BLaER1 treated with 17β-estradiol and CSF1 and Interleukin-3, amounts not matched to agents 10 nM and 100 nM (cell line): ENCODE measurements around the gene BAHCC1.

Experiments
- H3K27ac ChIP-seq, 11 experiments: shearing (Covaris generic); formaldehyde crosslinking; 2 replicates each; pipeline ENCODE4 v1.8.1; 2022
- H3K27me3 ChIP-seq, 11 experiments: shearing (Covaris generic); formaldehyde crosslinking; 2 replicates each; pipeline ENCODE4 v1.8.1; 2022
- H3K36me3 ChIP-seq, 11 experiments: shearing (Covaris generic); formaldehyde crosslinking; 2 replicates each; pipeline ENCODE4 v1.8.1; 2022
- H3K4me1 ChIP-seq, 10 experiments: shearing (Covaris generic); formaldehyde crosslinking; 2 replicates each; pipeline ENCODE4 v1.8.1; 2022
- H3K4me2 ChIP-seq, 11 experiments: shearing (Covaris generic); formaldehyde crosslinking; 2 replicates each; pipeline ENCODE4 v1.8.1; 2022
- H3K4me3 ChIP-seq, 10 experiments: shearing (Covaris generic); formaldehyde crosslinking; 2 replicates each; pipeline ENCODE4 v1.8.1; 2022
- H3K9ac ChIP-seq, 11 experiments: shearing (Covaris generic); formaldehyde crosslinking; 2 replicates each; pipeline ENCODE4 v1.8.1; 2022
- H3K9me3 ChIP-seq, 11 experiments: shearing (Covaris generic); formaldehyde crosslinking; replicated peaks in 1 of 11; 2 replicates each; pipeline ENCODE4 v1.8.1; 2022
- H4K20me1 ChIP-seq, 11 experiments: shearing (Covaris generic); formaldehyde crosslinking; 2 replicates each; pipeline ENCODE4 v1.8.1; 2022
- Cebpa-rat ChIP-seq, 11 experiments: shearing (Covaris generic); IDR thresholded peaks; 2 replicates each; pipeline ENCODE4 v1.8.1; 2022

BAHCC1 gene

DNA sequence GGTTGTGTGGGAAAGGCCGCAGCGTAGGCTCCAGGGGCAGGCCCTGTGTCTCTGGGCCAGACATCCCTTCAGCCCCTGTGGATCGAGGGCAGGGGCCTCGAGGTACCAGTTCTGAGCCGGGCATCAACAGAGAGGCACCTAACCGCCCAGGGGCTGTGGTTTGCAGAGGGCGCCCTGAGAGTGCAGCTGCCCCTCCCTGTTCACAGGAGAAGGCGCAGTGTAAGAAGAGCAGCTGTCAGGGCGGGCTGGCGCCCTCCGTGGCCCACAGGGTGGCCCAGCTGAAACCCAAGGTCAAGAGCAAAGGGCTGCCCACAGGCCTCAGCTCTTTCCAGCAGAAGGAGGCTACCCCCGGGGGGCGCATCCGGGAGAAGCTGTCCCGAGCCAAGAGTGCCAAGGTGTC is 60.8 kb downstream of the BAHCC1 start:
- peaks cover 0 to 48% (median 5%) of the 10 kb centered on the region in 11 experiments; a peak in 10 of 22 replicates for H4K20me1 ChIP-seq
- peak overlapping the region; percentile 3 to 80 (median 62); a peak in 19 of 22 replicates for H3K9ac ChIP-seq
- no peak for TF ChIP-seq Cebpa-rat (IDR thresholded peaks at IDR 0.05)
- H3K4me3 ChIP-seq: peak overlapping the region in 7 of 10 experiments; percentile 28 to 63 (median 46); a peak in 13 of 20 replicates
- H3K27me3 ChIP-seq: peaks cover 0 to 53% (median 0%) of the 10 kb centered on the region in 11 experiments; a peak in 6 of 22 replicates
- no peaks in the 10 kb centered on the region for H3K9me3 ChIP-seq
- H3K36me3 ChIP-seq: peaks cover 0 to 41% (median 9%) of the 10 kb centered on the region in 11 experiments; a peak in 13 of 22 replicates
- peak overlapping the region in 10 of 11 experiments; percentile 24 to 81 (median 68); a peak in 18 of 22 replicates for H3K27ac ChIP-seq
- H3K4me1 ChIP-seq: peaks cover 70 to 95% (median 92%) of the 10 kb centered on the region in 10 experiments
- H3K4me2 ChIP-seq: peak overlapping the region; percentile 74 to 100 (median 98)

DNA sequence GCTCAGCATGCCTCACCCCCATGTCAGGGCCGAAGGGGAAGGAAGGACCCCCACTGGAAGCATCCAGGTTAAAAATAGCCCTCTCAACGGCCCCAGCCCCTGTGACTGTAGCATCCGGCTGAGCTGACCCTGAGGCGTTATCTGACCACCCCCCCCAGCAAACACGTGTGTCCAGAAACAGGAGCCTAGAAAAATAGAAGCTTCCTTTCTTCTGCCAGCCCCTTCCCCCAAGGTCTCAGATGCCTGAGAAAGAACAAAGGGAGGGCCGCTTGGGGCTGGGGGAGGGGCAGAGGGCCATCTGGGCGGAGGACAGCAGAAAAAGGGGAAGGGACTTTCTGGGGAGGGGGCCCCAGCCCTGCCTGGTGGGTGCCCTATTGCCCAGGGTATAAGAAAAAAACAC is 61.5 kb downstream of the BAHCC1 start:
- peak overlapping the region; percentile 74 to 100 (median 98) for H3K4me2 ChIP-seq
- H3K4me3 ChIP-seq: peak overlapping the region in 6 of 10 experiments; percentile 2 to 63 (median 48); a peak in 9 of 20 replicates
- H3K4me1 ChIP-seq: peaks cover 63 to 88% (median 85%) of the 10 kb centered on the region in 10 experiments
- peaks cover 0 to 44% (median 16%) of the 10 kb centered on the region in 11 experiments; a peak in 15 of 22 replicates for H3K36me3 ChIP-seq
- no peaks in the 10 kb centered on the region for H3K9me3 ChIP-seq
- peak overlapping the region in 8 of 11 experiments; percentile 60 to 81 (median 68); a peak in 17 of 22 replicates for H3K27ac ChIP-seq
- peaks cover 0 to 46% (median 0%) of the 10 kb centered on the region in 11 experiments; a peak in 6 of 22 replicates for H3K27me3 ChIP-seq
- H3K9ac ChIP-seq: peak overlapping the region; percentile 3 to 80 (median 62); a peak in 19 of 22 replicates
- no peak for TF ChIP-seq Cebpa-rat (IDR thresholded peaks at IDR 0.05)
- H4K20me1 ChIP-seq: peaks cover 0 to 52% (median 0%) of the 10 kb centered on the region in 11 experiments; a peak in 9 of 22 replicates

DNA sequence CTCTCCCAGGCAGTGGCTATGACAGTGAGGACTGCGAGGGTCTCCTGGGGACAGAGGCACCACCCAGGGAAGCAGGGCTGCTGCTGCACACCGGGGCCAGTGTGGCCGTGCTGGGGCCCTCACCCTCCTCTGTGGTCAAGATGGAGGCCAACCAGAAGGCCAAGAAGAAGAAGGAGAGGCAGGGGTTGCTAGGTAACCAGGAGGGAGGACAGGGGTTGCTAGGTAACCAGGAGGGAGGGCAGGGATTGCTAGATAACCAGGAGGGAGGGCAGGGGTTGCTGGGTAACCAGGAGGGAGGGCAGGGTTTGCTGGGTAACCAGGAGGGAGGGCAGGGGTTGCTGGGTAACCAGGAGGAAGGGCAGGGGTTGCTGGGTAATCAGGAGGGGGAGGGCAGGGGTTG is 62.1 kb downstream of the BAHCC1 start:
- Histone ChIP-seq H3K9ac (peak overlapping the region in 4 of 11 experiments; percentile 61 to 80 (median 76); a peak in 6 of 22 replicates), H3K9me3 (no peaks in the 10 kb centered on the region), H3K27ac (peak overlapping the region in 8 of 11 experiments; percentile 5 to 81 (median 68); a peak in 12 of 22 replicates), H3K4me3 (peak overlapping the region in 2 of 10 experiments; percentile 58 to 63; a peak in 2 of 20 replicates), H3K4me2 (peak overlapping the region in 10 of 11 experiments; percentile 83 to 100 (median 98); a peak in 19 of 22 replicates), H3K27me3 (peaks cover 0 to 40% (median 0%) of the 10 kb centered on the region in 11 experiments; a peak in 6 of 22 replicates), H3K36me3 (peaks cover 0 to 50% (median 22%) of the 10 kb centered on the region in 11 experiments; a peak in 16 of 22 replicates), H4K20me1 (peaks cover 0 to 51% (median 0%) of the 10 kb centered on the region in 11 experiments; a peak in 8 of 22 replicates), H3K4me1 (peaks cover 57 to 83% (median 79%) of the 10 kb centered on the region in 10 experiments)
- TF ChIP-seq Cebpa-rat (IDR thresholded peaks at IDR 0.05): no peak

DNA sequence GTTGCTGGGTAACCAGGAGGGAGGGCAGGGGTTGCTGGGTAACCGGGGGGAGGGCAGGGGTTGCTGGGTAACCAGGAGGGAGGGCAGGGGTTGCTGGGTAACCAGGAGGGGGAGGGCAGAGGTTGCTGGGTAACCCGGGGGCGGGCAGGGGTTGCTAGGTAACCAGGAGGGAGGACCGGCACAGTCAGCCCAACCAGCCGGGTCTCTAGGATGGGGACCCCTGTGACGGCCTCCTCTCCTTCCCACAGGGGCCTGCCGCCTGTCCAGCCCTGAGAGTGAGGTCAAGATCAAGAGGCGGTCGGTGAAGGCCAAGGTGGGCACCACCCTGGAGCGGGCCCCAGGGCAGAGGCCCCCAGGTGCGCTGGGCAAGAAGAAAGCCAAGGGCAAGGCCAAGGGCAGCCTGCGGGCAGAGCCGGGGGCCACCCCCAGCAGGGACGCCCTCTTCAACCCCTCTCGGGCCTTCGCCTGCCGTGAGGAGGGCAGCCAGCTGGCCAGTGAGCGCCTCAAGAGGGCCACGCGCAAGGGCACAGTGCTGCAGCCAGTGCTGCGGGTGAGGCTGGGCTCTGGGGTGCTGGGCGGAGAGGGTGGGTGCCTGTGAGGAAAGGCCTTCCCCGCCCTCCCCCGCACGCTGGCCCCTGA is 62.8 kb downstream of the BAHCC1 start:
- no peak for TF ChIP-seq Cebpa-rat (IDR thresholded peaks at IDR 0.05)
- Histone ChIP-seq H3K4me2 (peak overlapping the region in 9 of 11 experiments; percentile 48 to 83 (median 76); a peak in 16 of 22 replicates), H3K9ac (peak overlapping the region in 1 of 11 experiments; percentile 31; a peak in 1 of 22 replicates), H3K36me3 (peaks cover 0 to 56% (median 29%) of the 10 kb centered on the region in 11 experiments; a peak in 16 of 22 replicates), H3K4me1 (peaks cover 50 to 83% (median 75%) of the 10 kb centered on the region in 10 experiments), H3K27ac (peak overlapping the region in 3 of 11 experiments; percentile 18 to 45 (median 38); a peak in 4 of 22 replicates), H3K4me3 (no peak overlapping the region), H3K27me3 (peaks cover 0 to 33% (median 0%) of the 10 kb centered on the region in 11 experiments; a peak in 6 of 22 replicates), H3K9me3 (no peaks in the 10 kb centered on the region), H4K20me1 (peaks cover 0 to 55% (median 0%) of the 10 kb centered on the region in 11 experiments; a peak in 6 of 22 replicates)

DNA sequence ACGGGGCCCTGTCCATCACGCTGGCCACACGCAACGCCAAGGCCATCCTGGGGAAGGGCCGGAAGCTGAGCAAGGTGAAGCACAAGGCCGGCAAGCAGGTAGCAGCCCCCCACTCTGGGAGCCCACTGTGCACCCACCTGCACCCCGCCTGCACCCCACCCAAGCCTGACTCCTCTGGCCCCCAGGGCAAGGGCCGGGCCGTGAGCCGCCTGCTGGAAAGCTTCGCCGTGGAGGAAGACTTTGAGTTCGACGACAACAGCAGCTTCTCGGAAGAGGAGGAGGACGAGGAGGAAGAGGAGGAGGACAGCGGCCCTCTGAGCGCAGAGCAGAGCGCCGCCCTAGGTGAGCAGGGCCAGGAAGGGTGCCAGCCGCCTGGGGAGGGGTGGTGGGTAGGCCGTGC is 63.4 kb downstream of the BAHCC1 start:
- H3K4me3 ChIP-seq: peak overlapping the region in 1 of 10 experiments; percentile 11; a peak in 1 of 20 replicates
- peaks cover 0 to 62% (median 35%) of the 10 kb centered on the region in 11 experiments; a peak in 16 of 22 replicates for H3K36me3 ChIP-seq
- peaks cover 0 to 61% (median 0%) of the 10 kb centered on the region in 11 experiments; a peak in 6 of 22 replicates for H4K20me1 ChIP-seq
- peaks cover 45 to 83% (median 71%) of the 10 kb centered on the region in 10 experiments for H3K4me1 ChIP-seq
- no peaks in the 10 kb centered on the region for H3K9me3 ChIP-seq
- H3K4me2 ChIP-seq: peak overlapping the region; percentile 40 to 83 (median 71)
- no peak for TF ChIP-seq Cebpa-rat (IDR thresholded peaks at IDR 0.05)
- peak overlapping the region in 8 of 11 experiments; percentile 47 to 81 (median 76); a peak in 11 of 22 replicates for H3K27ac ChIP-seq
- H3K27me3 ChIP-seq: peaks cover 0 to 27% (median 0%) of the 10 kb centered on the region in 11 experiments; a peak in 4 of 22 replicates
- H3K9ac ChIP-seq: peak overlapping the region in 7 of 11 experiments; percentile 48 to 74 (median 69); a peak in 10 of 22 replicates

DNA sequence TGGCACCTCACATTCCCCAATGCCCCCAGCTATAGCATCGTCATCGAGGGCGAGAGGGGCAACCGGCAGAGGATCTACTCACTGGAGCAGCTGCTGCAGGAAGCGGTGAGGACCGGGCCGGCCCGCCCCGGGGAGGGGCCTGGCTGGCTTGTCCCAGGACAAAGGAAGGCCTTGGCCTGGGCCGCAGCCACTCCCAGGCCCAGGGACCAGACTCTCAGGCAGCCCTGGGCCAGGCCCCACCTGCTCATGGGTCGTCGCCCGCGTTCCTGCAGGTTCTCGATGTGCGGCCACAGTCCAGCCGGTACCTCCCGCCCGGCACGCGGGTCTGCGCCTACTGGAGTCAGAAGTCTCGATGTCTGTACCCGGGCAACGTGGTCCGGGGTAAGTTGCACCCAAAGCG is 64.0 kb downstream of the BAHCC1 start:
- Histone ChIP-seq H3K36me3 (peaks cover 0 to 68% (median 39%) of the 10 kb centered on the region in 11 experiments; a peak in 16 of 22 replicates), H3K4me3 (peak overlapping the region in 3 of 10 experiments; percentile 11 to 48 (median 40); a peak in 4 of 20 replicates), H3K9me3 (no peaks in the 10 kb centered on the region), H3K4me2 (peak overlapping the region; percentile 40 to 83 (median 71)), H3K27ac (peak overlapping the region in 9 of 11 experiments; percentile 47 to 81 (median 75); a peak in 17 of 22 replicates), H4K20me1 (peaks cover 0 to 67% (median 0%) of the 10 kb centered on the region in 11 experiments; a peak in 6 of 22 replicates), H3K27me3 (peaks cover 0 to 23% (median 0%) of the 10 kb centered on the region in 11 experiments; a peak in 4 of 22 replicates), H3K9ac (peak overlapping the region in 9 of 11 experiments; percentile 35 to 74 (median 67); a peak in 16 of 22 replicates), H3K4me1 (peaks cover 39 to 80% (median 66%) of the 10 kb centered on the region in 10 experiments)
- TF ChIP-seq Cebpa-rat (IDR thresholded peaks at IDR 0.05): no peak

DNA sequence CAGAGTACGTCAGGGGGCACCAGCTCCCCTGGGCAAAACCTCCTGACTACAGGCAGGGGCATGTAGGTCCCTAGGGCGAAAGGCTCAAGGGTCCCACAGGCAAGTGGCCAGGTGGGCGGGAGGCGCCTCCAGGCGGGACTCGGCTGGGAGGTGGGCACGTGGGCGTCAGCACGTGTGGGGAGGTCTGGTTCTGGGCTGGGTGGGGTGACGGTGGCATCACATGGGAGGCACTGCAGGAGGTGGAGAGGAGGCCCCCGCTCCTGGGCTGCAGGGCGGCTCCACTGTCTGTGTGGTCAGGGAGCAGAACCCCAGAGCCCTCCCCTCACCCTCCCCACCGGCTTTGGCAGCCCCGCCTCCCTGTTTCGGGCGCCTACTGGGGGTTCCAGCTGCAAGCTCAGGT is 64.6 kb downstream of the BAHCC1 start:
- H3K4me3 ChIP-seq: no peak overlapping the region; a peak in 1 of 20 replicates
- H3K36me3 ChIP-seq: peaks cover 0 to 75% (median 39%) of the 10 kb centered on the region in 11 experiments; a peak in 16 of 22 replicates
- H3K4me2 ChIP-seq: peak overlapping the region in 10 of 11 experiments; percentile 43 to 83 (median 74); a peak in 12 of 22 replicates
- peak overlapping the region in 8 of 11 experiments; percentile 47 to 81 (median 76); a peak in 14 of 22 replicates for H3K27ac ChIP-seq
- TF ChIP-seq Cebpa-rat (IDR thresholded peaks at IDR 0.05): no peak
- peaks cover 0 to 19% (median 0%) of the 10 kb centered on the region in 11 experiments; a peak in 4 of 22 replicates for H3K27me3 ChIP-seq
- peaks cover 33 to 80% (median 64%) of the 10 kb centered on the region in 10 experiments for H3K4me1 ChIP-seq
- peak overlapping the region in 7 of 11 experiments; percentile 15 to 73 (median 63); a peak in 10 of 22 replicates for H3K9ac ChIP-seq
- H4K20me1 ChIP-seq: peaks cover 0 to 70% (median 2%) of the 10 kb centered on the region in 11 experiments; a peak in 7 of 22 replicates
- H3K9me3 ChIP-seq: no peaks in the 10 kb centered on the region
